ENCODE data around the gene ENKD1.

The ENKD1 gene

GRCh38 chr16:67666559-67667452 is at the start of gene ENKD1, which contains the start of gene C16orf86:
ENKD1 (minus strand) TSS chr16:67666750; CDS start chr16:67666442, 308 bp downstream.
C16orf86 (plus strand) TSS chr16:67666814; CDS start chr16:67666971, 157 bp downstream.
- TF ChIP-seq ZBTB7A (IDR thresholded peaks at IDR 0.05; ENCODE audit: low read depth) (peak; percentile 88), EGR1 (IDR thresholded peaks at IDR 0.05) (peak; percentile 41; the same call in 1 of the 2 replicates), TAF1 (IDR thresholded peaks at IDR 0.05; ENCODE audit: low read depth) (peak; percentile 31; the same call in 1 of the 2 replicates), EP300 (IDR thresholded peaks at IDR 0.05; ENCODE audit: borderline replicate concordance) (0 out of 2 replicates have a peak, but pooled peaks have one; percentile 10), MAX (IDR thresholded peaks at IDR 0.05) (no peak)

GRCh38 chr16:67716097-67716496 is 49.5 kb upstream of the ENKD1 start:
- no peak for TF ChIP-seq FOXM1 (IDR thresholded peaks at IDR 0.05; ENCODE audit: borderline replicate concordance, low read depth)
- TF ChIP-seq REST (IDR thresholded peaks at IDR 0.05; ENCODE audit: low read depth) = no peak
- TF ChIP-seq ZBTB7A (IDR thresholded peaks at IDR 0.05; ENCODE audit: low read depth) = no peak

GRCh38 chr16:67714522-67714921 is 48.0 kb upstream of the ENKD1 start:
- TF ChIP-seq EGR1 (IDR thresholded peaks at IDR 0.05) = no peak
- TF ChIP-seq MAX (IDR thresholded peaks at IDR 0.05) = no peak
- TF ChIP-seq REST (IDR thresholded peaks at IDR 0.05; ENCODE audit: low read depth) = no peak
- no peak for TF ChIP-seq RAD21 (IDR thresholded peaks at IDR 0.05; ENCODE audit: low read depth)
- no peak for TF ChIP-seq ZBTB7A (IDR thresholded peaks at IDR 0.05; ENCODE audit: low read depth)

- TF ChIP-seq RAD21 (IDR thresholded peaks at IDR 0.05; ENCODE audit: low read depth) = no peak
- TF ChIP-seq TEAD4 (IDR thresholded peaks at IDR 0.05) = no peak
- no peak for TF ChIP-seq ZBTB7A (IDR thresholded peaks at IDR 0.05; ENCODE audit: low read depth)
- no peak for TF ChIP-seq EP300 (IDR thresholded peaks at IDR 0.05; ENCODE audit: borderline replicate concordance)
- no peak for TF ChIP-seq TAF1 (IDR thresholded peaks at IDR 0.05; ENCODE audit: low read depth)
- TF ChIP-seq EGR1 (IDR thresholded peaks at IDR 0.05) = no peak
- TF ChIP-seq YY1 (IDR thresholded peaks at IDR 0.05; ENCODE audit: low read depth) = no peak
- no peak for TF ChIP-seq REST (IDR thresholded peaks at IDR 0.05; ENCODE audit: low read depth)
- TF ChIP-seq FOXM1 (IDR thresholded peaks at IDR 0.05; ENCODE audit: borderline replicate concordance, low read depth) = no peak
- no peak for TF ChIP-seq TCF12 (IDR thresholded peaks at IDR 0.05; ENCODE audit: low read depth)
- no peak for TF ChIP-seq NFIC (IDR thresholded peaks at IDR 0.05)
Observed at GRCh38 chr16:67713647-67714273, 47.2 kb upstream of the ENKD1 start.

- TF ChIP-seq CREB1 (IDR thresholded peaks at IDR 0.05; ENCODE audit: low read depth) = no peak
- TF ChIP-seq TAF1 (IDR thresholded peaks at IDR 0.05; ENCODE audit: low read depth) = no peak
- no peak for TF ChIP-seq REST (IDR thresholded peaks at IDR 0.05; ENCODE audit: low read depth)
- TF ChIP-seq EGR1 (IDR thresholded peaks at IDR 0.05) = no peak
- TF ChIP-seq ZBTB7A (IDR thresholded peaks at IDR 0.05; ENCODE audit: low read depth) = no peak
- TF ChIP-seq FOXM1 (IDR thresholded peaks at IDR 0.05; ENCODE audit: borderline replicate concordance, low read depth) = no peak
- no peak for TF ChIP-seq MAX (IDR thresholded peaks at IDR 0.05)
- TF ChIP-seq NFIC (IDR thresholded peaks at IDR 0.05) = no peak
- no peak for TF ChIP-seq YY1 (IDR thresholded peaks at IDR 0.05; ENCODE audit: low read depth)
- no peak for TF ChIP-seq RAD21 (IDR thresholded peaks at IDR 0.05; ENCODE audit: low read depth)
- TF ChIP-seq CEBPB (IDR thresholded peaks at IDR 0.05) = no peak
- no peak for TF ChIP-seq TCF12 (IDR thresholded peaks at IDR 0.05; ENCODE audit: low read depth)
Observed at GRCh38 chr16:67710607-67711006, 44.1 kb upstream of the ENKD1 start.
